HEK293T (cell line): ENCODE data around the gene SIPA1L3.

Source experiments
- LEF1 ChIP-seq: fragments of 450-650 bp; IDR thresholded peaks from 2 replicates; pipeline ENCODE4 v1.6.1; 2017; ENCODE audit warnings: mild to moderate bottlenecking, borderline replicate concordance
- NFRKB ChIP-seq: fragments of 450-650 bp; IDR thresholded peaks from 2 replicates; pipeline ENCODE4 v1.6.1; 2016; ENCODE audit warnings: mild to moderate bottlenecking, moderate library complexity
- SP1 ChIP-seq: fragments of 450-650 bp; IDR thresholded peaks from 2 replicates; pipeline ENCODE4 v1.6.1; 2017
- TF ChIP-seq, protein P1 (sequence below): fragments of 450-650 bp; IDR thresholded peaks from 2 replicates; pipeline ENCODE4 v1.6.1; 2016

DNA sequence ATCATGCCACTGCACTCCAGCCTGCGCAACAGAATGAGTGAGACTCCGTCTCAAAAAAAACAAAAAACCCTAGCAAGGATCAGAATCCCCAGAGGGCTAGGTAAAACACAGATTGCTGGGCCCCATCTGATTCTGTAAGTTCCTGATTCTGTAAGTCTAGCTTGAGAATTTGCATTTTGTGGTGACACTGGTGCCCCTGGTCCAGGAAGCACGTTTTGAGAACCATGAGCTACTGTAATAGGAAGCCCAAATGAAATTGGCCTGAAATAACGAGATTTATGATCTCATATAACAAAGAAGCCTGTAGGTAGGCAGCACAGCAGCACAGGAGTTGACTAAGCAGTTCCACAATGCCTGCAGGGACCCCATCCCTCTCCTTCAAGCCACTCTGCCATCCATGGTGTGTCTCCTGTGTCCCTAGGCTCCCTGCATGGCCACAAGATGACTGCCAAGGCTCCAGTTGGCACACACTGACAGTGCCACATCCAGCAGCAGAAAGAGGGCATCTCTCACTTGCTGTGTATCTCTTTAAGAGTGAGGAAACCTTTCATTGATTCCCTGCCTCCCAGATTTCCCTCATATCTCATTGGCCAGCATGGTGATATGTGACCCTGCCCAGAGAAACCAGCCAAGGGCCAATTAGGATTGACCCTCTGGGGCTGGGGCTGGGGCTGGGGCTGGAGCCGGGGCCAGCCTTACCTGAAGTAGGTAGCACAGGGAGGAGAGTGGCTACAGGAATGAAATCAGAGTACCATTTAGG is 21.7 kb downstream of the SIPA1L3 start:
- no peak for TF ChIP-seq NFRKB
- TF ChIP-seq, protein P1, sequence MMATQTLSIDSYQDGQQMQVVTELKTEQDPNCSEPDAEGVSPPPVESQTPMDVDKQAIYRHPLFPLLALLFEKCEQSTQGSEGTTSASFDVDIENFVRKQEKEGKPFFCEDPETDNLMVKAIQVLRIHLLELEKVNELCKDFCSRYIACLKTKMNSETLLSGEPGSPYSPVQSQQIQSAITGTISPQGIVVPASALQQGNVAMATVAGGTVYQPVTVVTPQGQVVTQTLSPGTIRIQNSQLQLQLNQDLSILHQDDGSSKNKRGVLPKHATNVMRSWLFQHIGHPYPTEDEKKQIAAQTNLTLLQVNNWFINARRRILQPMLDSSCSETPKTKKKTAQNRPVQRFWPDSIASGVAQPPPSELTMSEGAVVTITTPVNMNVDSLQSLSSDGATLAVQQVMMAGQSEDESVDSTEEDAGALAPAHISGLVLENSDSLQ: 0 out of 2 replicates have a peak, but pooled peaks have one; percentile 13
- TF ChIP-seq LEF1: no peak
- TF ChIP-seq SP1: no peak
